ENCODE data around the gene MT1M.

- TF ChIP-seq CTCF (conservative IDR thresholded peaks at IDR 0.05; ENCODE audit: low read length) = no peak
- TF ChIP-seq EZH2phosphoT487 (IDR thresholded peaks at IDR 0.05; ENCODE audit: borderline replicate concordance, low read depth, low read length) = no peak
These were observed 16.8 kb downstream of the MT1M start for GRCh38 chr16:56649271-56649670.

Data from OCI-LY7 (cell line).